Thoracic aorta (tissue), 2 donors: Measurements from ENCODE around the gene NIFK. TPM values are rescaled to one million over a fixed set of nuclear protein-coding genes. Genes with fewer than 3 reads are reported as not detected.

ENCODE experiments used
- ATAC-seq: fragments of 150-250 bp; one replicate; pipeline ENCODE4 v1.8.0; 2017; ENCODE audit warnings: low read depth; ENCODE audit not compliant: insufficient number of reproducible peaks, low FRiP score
- DNase-seq: peaks from one replicate; pipeline ENCODE4 v3.0.0-alpha.2; 2020; ENCODE audit warnings: low spot score
- H3K27ac ChIP-seq, 2 donors: fragments of 200-600 bp; sonication (generic); 1 replicate in 1 of 2; 2 replicates in 1 of 2; pipeline ENCODE4 v1.5.1; 2016; ENCODE audit warnings: mild to moderate bottlenecking in 2 of 2, moderate library complexity in 2 of 2
- H3K27me3 ChIP-seq: fragments of 200-600 bp; sonication (generic); replicated peaks from 2 replicates; pipeline ENCODE4 v1.6.0; 2016; ENCODE audit warnings: mild to moderate bottlenecking; ENCODE audit not compliant: insufficient read depth
- H3K36me3 ChIP-seq: fragments of 200-600 bp; sonication (generic); one replicate; pipeline ENCODE4 v1.5.1; 2016
- H3K4me1 ChIP-seq, 2 donors: fragments of 200-600 bp; sonication (generic); 1 replicate in 1 of 2; 2 replicates in 1 of 2; pipeline versions ENCODE4 v1.5.1 to v1.6.0; 2016; ENCODE audit warnings: low read depth in 2 of 2, mild to moderate bottlenecking in 1 of 2; ENCODE audit not compliant: control insufficient read depth in 1 of 2
- H3K4me3 ChIP-seq: fragments of 200-600 bp; sonication (generic); 2 replicates; pipeline ENCODE4 v1.5.1; 2016; ENCODE audit warnings: mild to moderate bottlenecking
- H3K9me3 ChIP-seq: fragments of 200-600 bp; sonication (generic); 2 replicates; pipeline ENCODE4 v1.5.1; 2016
- CTCF ChIP-seq: fragments of 200-600 bp; sonication (generic); IDR thresholded peaks from one replicate; pipeline ENCODE4 v1.5.1; 2019; ENCODE audit warnings: antibody characterized with exemption
- total RNA-seq, 2 donors: library from RNA; depleted of rRNA; stranded (reverse); fragments of >200 nt; gene quantifications; one replicate each; pipeline versions ENCODE4 v1.1.0 to v1.2.3, GENCODE V29; 2016

NIFK gene
- total RNA-seq, 2 donors from 2014 or later: 34.9 to 83.2 TPM

GRCh38 chr2:121776885-121777698 is 40.4 kb upstream of the NIFK start:
- H3K9me3 ChIP-seq: no peaks in the 10 kb centered on the region
- no peaks in the 10 kb centered on the region for H3K4me1 ChIP-seq
- no peak overlapping the region for H3K4me3 ChIP-seq
- no peaks in the 10 kb centered on the region for H3K27me3 ChIP-seq
- TF ChIP-seq CTCF: no peak
- no peak overlapping the region for H3K27ac ChIP-seq
- no peaks in the 10 kb centered on the region for H3K36me3 ChIP-seq
- ATAC-seq (no peak), DNase-seq (no peak)

- no peak overlapping the region for H3K4me3 ChIP-seq
- DNase-seq (no peak), ATAC-seq (no peak)
These were observed 39.7 kb upstream of the NIFK start for GRCh38 chr2:121776361-121776760.

GRCh38 chr2:121774235-121774634 is 37.6 kb upstream of the NIFK start:
- DNase-seq (no peak), ATAC-seq (no peak)
- Histone ChIP-seq H3K27me3 (no peaks in the 10 kb centered on the region), H3K27ac (no peak overlapping the region), H3K4me1 (no peaks in the 10 kb centered on the region), H3K4me3 (no peak overlapping the region), H3K9me3 (no peaks in the 10 kb centered on the region), H3K36me3 (no peaks in the 10 kb centered on the region)
- TF ChIP-seq CTCF: no peak

More at GRCh38 chr2:121776361-121776760, 39.7 kb upstream of the NIFK start:
- no peak for TF ChIP-seq CTCF
- no peaks in the 10 kb centered on the region for H3K36me3 ChIP-seq
- H3K9me3 ChIP-seq: no peaks in the 10 kb centered on the region
- no peaks in the 10 kb centered on the region for H3K4me1 ChIP-seq
- H3K27ac ChIP-seq: no peak overlapping the region
- H3K27me3 ChIP-seq: no peaks in the 10 kb centered on the region

GRCh38 chr2:121771976-121772742 is 35.5 kb upstream of the NIFK start:
- DNase-seq (no peak), ATAC-seq (no peak)
- Histone ChIP-seq H3K36me3 (no peaks in the 10 kb centered on the region), H3K4me1 (no peaks in the 10 kb centered on the region), H3K4me3 (no peak overlapping the region), H3K9me3 (no peaks in the 10 kb centered on the region), H3K27ac (no peak overlapping the region), H3K27me3 (no peaks in the 10 kb centered on the region)
- TF ChIP-seq CTCF: no peak

- Histone ChIP-seq H3K4me1 (no peaks in the 10 kb centered on the region), H3K9me3 (no peaks in the 10 kb centered on the region), H3K36me3 (peaks cover 29% of the 10 kb centered on the region), H3K27ac (no peak overlapping the region), H3K27me3 (no peaks in the 10 kb centered on the region), H3K4me3 (no peak overlapping the region)
- no peak for DNase-seq
- ATAC-seq: no peak
- no peak for TF ChIP-seq CTCF
These were observed 31.6 kb upstream of the NIFK start for GRCh38 chr2:121768143-121768755.
